ENCODE results near the gene IL19. TPM values are rescaled to one million over a fixed set of nuclear protein-coding genes. Genes with fewer than 3 reads are reported as not detected.
"Not testable (repeated sequence)": the region's sequence is repeated elsewhere in the genome, so short reads cannot be mapped to it uniquely, and the experiment has no call there.

Gene IL19
- total RNA-seq, 5 donors from 2014 or later (not counting 1 experiment from before 2014, with no cell fraction given): not detected

GRCh38 chr1:206757524-206758266, 12.9 kb upstream of the IL19 start:
- POLR2A ChIA-PET: interaction anchor here in 1 of 2 donors (0.5 kb wide), 1 partner anchor 11 kb away, joined by 3 read pairs; no protein-coding TSS in a partner anchor
- H3K4me3 Mint-ChIP-seq: no peak overlapping the region
- WGBS (ENCODE audit: insufficient coverage): 4% methylated on average over 3 of the region's 13 CpGs

DNA sequence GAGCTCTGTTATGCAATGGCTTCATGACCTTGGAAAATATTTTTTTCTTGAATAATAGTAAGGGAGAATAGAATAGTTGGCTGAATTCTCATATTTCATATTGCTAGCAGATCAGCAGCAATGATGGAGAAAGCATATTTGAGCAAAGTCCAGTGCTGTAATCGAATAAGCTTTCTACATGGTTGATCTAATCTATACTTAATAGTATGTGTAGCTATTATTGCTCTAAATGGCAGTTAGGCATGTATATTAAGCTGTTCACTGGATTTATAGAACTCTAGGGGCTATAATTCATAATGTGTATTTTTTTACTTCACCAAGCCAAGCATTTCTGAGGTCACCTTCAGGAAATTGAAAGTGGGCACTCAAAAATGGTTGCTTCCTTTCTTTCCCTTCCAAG, 10.0 kb upstream of the IL19 start:
- no peaks in the 10 kb centered on the region for H3K27me3 Mint-ChIP-seq
- H3K36me3 Mint-ChIP-seq: no peaks in the 10 kb centered on the region
- CTCF ChIA-PET: interaction anchor here (0.6 to 1.4 kb wide), 7 partner anchors 26 to 166 kb away, joined by 3 to 4 read pairs (median 3); no protein-coding TSS in a partner anchor
- ATAC-seq (replicated peaks in 1 of 4) (no peak), DNase-seq (no peak)
- H3K27ac Mint-ChIP-seq: peak overlapping the region in 1 of 2 donors; percentile 17
- POLR2A ChIA-PET: interaction anchor here in 1 of 2 donors (1.0 to 1.9 kb wide), 2 partner anchors 9 to 22 kb away, joined by 3 to 4 read pairs; no protein-coding TSS in a partner anchor
- no peaks in the 10 kb centered on the region for H3K9me3 ChIP-seq
- H3K36me3 ChIP-seq (ENCODE audit: control insufficient read depth in 2 of 2, extremely low read depth in 1 of 2, insufficient read depth in 1 of 2, low read length in 1 of 2): no peaks in the 10 kb centered on the region
- H3K4me3 Mint-ChIP-seq: no peak overlapping the region
- no peak overlapping the region for H3K4me3 ChIP-seq (ENCODE audit: control insufficient read depth in 1 of 2, extremely low read depth in 1 of 2, low read length in 1 of 2)
- H3K4me1 ChIP-seq (ENCODE audit: control insufficient read depth in 1 of 2, extremely low read depth in 1 of 2, insufficient read depth in 2 of 2, low read length in 2 of 2): peaks cover 35 to 37% of the 10 kb centered on the region in 2 experiments
- H3K27ac ChIP-seq (ENCODE audit: low read length): no peak overlapping the region
- WGBS (ENCODE audit: insufficient coverage): no CpG with 5 or more reads among the region's 1 CpG
- no peaks in the 10 kb centered on the region for H3K27me3 ChIP-seq (replicated peaks in 1 of 2; ENCODE audit: control insufficient read depth in 2 of 2, extremely low read depth in 1 of 2, insufficient read depth in 2 of 2, low read length in 1 of 2)
- H3K9me3 Mint-ChIP-seq: no peaks in the 10 kb centered on the region
- H3K4me1 Mint-ChIP-seq: peaks cover 36 to 43% (median 41%) of the 10 kb centered on the region in 3 donors

More at GRCh38 chr1:206757524-206758266, 12.9 kb upstream of the IL19 start:
- CTCF ChIA-PET: interaction anchor here in 1 of 2 donors (1.1 to 1.5 kb wide), 3 partner anchors 9 to 52 kb away, joined by 3 to 4 read pairs (median 3); no protein-coding TSS in a partner anchor
- Histone ChIP-seq H3K9me3 (no peaks in the 10 kb centered on the region), H3K36me3 (ENCODE audit: control insufficient read depth in 2 of 2, extremely low read depth in 1 of 2, insufficient read depth in 1 of 2, low read length in 1 of 2) (no peaks in the 10 kb centered on the region), H3K27me3 (replicated peaks in 1 of 2; ENCODE audit: control insufficient read depth in 2 of 2, extremely low read depth in 1 of 2, insufficient read depth in 2 of 2, low read length in 1 of 2) (no peaks in the 10 kb centered on the region), H3K4me3 (ENCODE audit: control insufficient read depth in 1 of 2, extremely low read depth in 1 of 2, low read length in 1 of 2) (peak overlapping the region; percentile 17 to 18), H3K27ac (ENCODE audit: low read length) (peak overlapping the region; percentile 67), H3K4me1 (ENCODE audit: control insufficient read depth in 1 of 2, extremely low read depth in 1 of 2, insufficient read depth in 2 of 2, low read length in 2 of 2) (peaks cover 30 to 47% of the 10 kb centered on the region in 2 experiments)
- Mint-ChIP-seq H3K27me3 (no peaks in the 10 kb centered on the region), H3K4me1 (peaks cover 40 to 45% (median 41%) of the 10 kb centered on the region in 3 donors), H3K36me3 (no peaks in the 10 kb centered on the region), H3K9me3 (peaks cover 0 to 5% (median 0%) of the 10 kb centered on the region in 3 donors), H3K27ac (no peak overlapping the region)
- ATAC-seq (replicated peaks in 1 of 4): peak; percentile 96 to 97 (median 97)
- DNase-seq: peak in 25 of 35 experiments; percentile 23 to 78 (median 42)

DNA sequence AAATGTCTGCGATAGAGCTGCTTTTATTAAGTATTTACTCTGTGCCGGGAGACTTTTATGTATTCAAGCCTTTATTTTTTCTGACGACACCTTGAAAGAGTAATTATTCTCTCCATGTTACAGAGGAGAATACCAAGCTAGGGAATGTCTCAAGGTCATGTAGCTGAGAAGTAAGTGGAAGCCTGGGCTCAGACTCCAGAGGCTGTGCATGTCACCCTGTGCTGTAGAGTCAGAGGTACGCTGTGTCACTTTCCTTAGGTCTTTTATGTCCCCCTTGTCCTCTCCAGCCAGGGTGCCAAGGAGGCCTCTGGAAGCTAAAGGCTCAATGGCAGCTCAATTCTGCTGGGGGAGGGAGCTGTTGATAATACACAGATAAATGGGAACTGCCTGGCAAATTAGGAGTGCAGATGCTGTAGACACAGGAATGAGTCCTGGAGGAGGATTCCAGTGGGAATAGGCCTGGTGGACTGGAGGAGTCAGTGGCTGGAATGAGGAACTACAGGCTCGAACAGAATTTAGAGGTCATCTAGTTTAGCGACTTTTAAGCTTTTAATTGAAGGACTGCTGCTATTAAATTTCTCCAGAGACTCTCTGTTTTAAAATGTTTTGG, 9.3 kb upstream of the IL19 start:
- CTCF ChIA-PET: interaction anchor here (0.5 to 1.4 kb wide), 7 partner anchors 25 to 1169 kb away, joined by 3 to 5 read pairs (median 3); no protein-coding TSS in a partner anchor

GRCh38 chr1:206762741-206763364, 7.7 kb upstream of the IL19 start:
- 87% methylated on average over 3 of the region's 12 CpGs for WGBS (ENCODE audit: insufficient coverage)
- DNase-seq; H3K36me3 ChIP-seq (ENCODE audit: control insufficient read depth in 2 of 2, extremely low read depth in 1 of 2, insufficient read depth in 1 of 2, low read length in 1 of 2); H3K9me3 ChIP-seq; H3K27me3 ChIP-seq (replicated peaks in 1 of 2; ENCODE audit: control insufficient read depth in 2 of 2, extremely low read depth in 1 of 2, insufficient read depth in 2 of 2, low read length in 1 of 2); H3K36me3 Mint-ChIP-seq; H3K27me3 Mint-ChIP-seq; ATAC-seq (replicated peaks in 1 of 4); H3K9me3 Mint-ChIP-seq; H3K4me3 Mint-ChIP-seq; H3K4me3 ChIP-seq (ENCODE audit: control insufficient read depth in 1 of 2, extremely low read depth in 1 of 2, low read length in 1 of 2); H3K27ac ChIP-seq (ENCODE audit: low read length); H3K27ac Mint-ChIP-seq: not testable (repeated sequence)
- H3K4me1 ChIP-seq (ENCODE audit: control insufficient read depth in 1 of 2, extremely low read depth in 1 of 2, insufficient read depth in 2 of 2, low read length in 2 of 2): peaks cover 26 to 48% of the 10 kb centered on the region in 2 experiments
- ChIA-PET CTCF (interaction anchor here in 1 of 2 donors (1.4 kb wide), 1 partner anchor 150 kb away, joined by 4 read pairs; no protein-coding TSS in a partner anchor), POLR2A (interaction anchor here in 1 of 2 donors (0.6 kb wide), 1 partner anchor 15 kb away, joined by 4 read pairs; no protein-coding TSS in a partner anchor)
- H3K4me1 Mint-ChIP-seq: peaks cover 46 to 53% (median 49%) of the 10 kb centered on the region in 3 donors

More for the DNA sequence above, 9.3 kb upstream of the IL19 start:
- 87% methylated on average over 3 of the region's 6 CpGs for WGBS (ENCODE audit: insufficient coverage)
- H3K27me3 ChIP-seq (replicated peaks in 1 of 2; ENCODE audit: control insufficient read depth in 2 of 2, extremely low read depth in 1 of 2, insufficient read depth in 2 of 2, low read length in 1 of 2): no peaks in the 10 kb centered on the region
- no peak for ATAC-seq (replicated peaks in 1 of 4)
- H3K27ac Mint-ChIP-seq: no peak overlapping the region
- no peaks in the 10 kb centered on the region for H3K36me3 Mint-ChIP-seq
- no peak overlapping the region for H3K4me3 ChIP-seq (ENCODE audit: control insufficient read depth in 1 of 2, extremely low read depth in 1 of 2, low read length in 1 of 2)
- peaks cover 39 to 45% (median 42%) of the 10 kb centered on the region in 3 donors for H3K4me1 Mint-ChIP-seq
- H3K36me3 ChIP-seq (ENCODE audit: control insufficient read depth in 2 of 2, extremely low read depth in 1 of 2, insufficient read depth in 1 of 2, low read length in 1 of 2): no peaks in the 10 kb centered on the region
- H3K4me1 ChIP-seq (ENCODE audit: control insufficient read depth in 1 of 2, extremely low read depth in 1 of 2, insufficient read depth in 2 of 2, low read length in 2 of 2): peaks cover 33 to 44% of the 10 kb centered on the region in 2 experiments
- H3K9me3 Mint-ChIP-seq: no peaks in the 10 kb centered on the region
- no peaks in the 10 kb centered on the region for H3K27me3 Mint-ChIP-seq
- POLR2A ChIA-PET: interaction anchor here (1.0 to 1.9 kb wide), 3 partner anchors 8 to 23 kb away, joined by 3 to 4 read pairs (median 4); partner anchors contain the start of gene IL19 (in 1 of the 2)
- no peaks in the 10 kb centered on the region for H3K9me3 ChIP-seq
- no peak for DNase-seq
- no peak overlapping the region for H3K4me3 Mint-ChIP-seq
- no peak overlapping the region for H3K27ac ChIP-seq (ENCODE audit: low read length)

DNA sequence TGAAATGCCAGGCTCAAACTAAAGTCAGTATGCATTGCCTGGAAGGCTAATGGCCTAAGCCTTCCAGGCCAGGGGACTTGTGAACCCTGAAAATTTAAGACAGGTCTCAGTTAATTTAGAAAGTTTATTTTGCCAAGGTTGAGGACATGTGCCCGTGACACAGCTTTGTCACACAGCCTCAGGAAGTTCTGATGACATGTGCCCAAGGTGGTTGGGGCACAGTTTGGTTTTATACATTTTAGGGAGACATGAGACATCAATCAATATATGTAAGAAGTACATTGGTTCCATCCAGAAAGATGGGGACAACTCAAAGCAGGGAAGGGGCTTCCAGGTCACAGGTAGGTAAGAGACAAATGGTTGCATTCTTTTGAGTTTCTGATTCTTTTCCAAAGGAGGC, 4.8 kb upstream of the IL19 start:
- not testable (repeated sequence) for H3K36me3 Mint-ChIP-seq; H3K36me3 ChIP-seq (ENCODE audit: control insufficient read depth in 2 of 2, extremely low read depth in 1 of 2, insufficient read depth in 1 of 2, low read length in 1 of 2); DNase-seq; H3K9me3 Mint-ChIP-seq; H3K9me3 ChIP-seq; H3K27me3 Mint-ChIP-seq; H3K27ac ChIP-seq (ENCODE audit: low read length); H3K27me3 ChIP-seq (replicated peaks in 1 of 2; ENCODE audit: control insufficient read depth in 2 of 2, extremely low read depth in 1 of 2, insufficient read depth in 2 of 2, low read length in 1 of 2); H3K4me3 ChIP-seq (ENCODE audit: control insufficient read depth in 1 of 2, extremely low read depth in 1 of 2, low read length in 1 of 2)
- peak overlapping the region in 1 of 2 donors; percentile 27 for H3K27ac Mint-ChIP-seq
- POLR2A ChIA-PET: interaction anchor here (0.5 to 1.0 kb wide), 8 partner anchors 20 to 193 kb away, joined by 3 to 4 read pairs (median 3); no protein-coding TSS in a partner anchor
- H3K4me1 Mint-ChIP-seq: peaks cover 64 to 74% (median 69%) of the 10 kb centered on the region in 3 donors
- peaks cover 33 to 56% of the 10 kb centered on the region in 2 experiments for H3K4me1 ChIP-seq (ENCODE audit: control insufficient read depth in 1 of 2, extremely low read depth in 1 of 2, insufficient read depth in 2 of 2, low read length in 2 of 2)
- no CpG with 5 or more reads among the region's 1 CpG for WGBS (ENCODE audit: insufficient coverage)
- ATAC-seq (replicated peaks in 1 of 4): peak in 1 of 4 experiments; percentile 13
- CTCF ChIA-PET: interaction anchor here (0.6 to 2.8 kb wide), 15 partner anchors 9 to 151 kb away, joined by 3 to 16 read pairs (median 5); no protein-coding TSS in a partner anchor
- peak overlapping the region in 1 of 3 donors; percentile 58 for H3K4me3 Mint-ChIP-seq
